Uterus (tissue), 2 donors: ENCODE results near the gene GRAMD1C.

Source experiments
- POLR2A ChIP-seq, 2 donors: fragments of 450-650 bp; IDR thresholded peaks; one replicate each; pipeline ENCODE4 v1.6.1; 2016; ENCODE audit warnings: antibody characterized with exemption in 2 of 2, mild to moderate bottlenecking in 1 of 2, moderate library complexity in 1 of 2
- TF ChIP-seq, protein P1 (sequence below), 4 experiments: fragments of 200-600 bp in 2 of 4; fragments of 450-650 bp in 2 of 4; sonication (generic) in 2 of 4; IDR thresholded peaks; one replicate each; pipeline ENCODE4 v1.5.1; 2016 to 2019; ENCODE audit warnings: antibody characterized with exemption in 4 of 4, mild to moderate bottlenecking in 2 of 4, moderate library complexity in 1 of 4

GRCh38 chr3:113963879-113964278 is 125.3 kb downstream of the GRAMD1C start:
- TF ChIP-seq, protein P1, sequence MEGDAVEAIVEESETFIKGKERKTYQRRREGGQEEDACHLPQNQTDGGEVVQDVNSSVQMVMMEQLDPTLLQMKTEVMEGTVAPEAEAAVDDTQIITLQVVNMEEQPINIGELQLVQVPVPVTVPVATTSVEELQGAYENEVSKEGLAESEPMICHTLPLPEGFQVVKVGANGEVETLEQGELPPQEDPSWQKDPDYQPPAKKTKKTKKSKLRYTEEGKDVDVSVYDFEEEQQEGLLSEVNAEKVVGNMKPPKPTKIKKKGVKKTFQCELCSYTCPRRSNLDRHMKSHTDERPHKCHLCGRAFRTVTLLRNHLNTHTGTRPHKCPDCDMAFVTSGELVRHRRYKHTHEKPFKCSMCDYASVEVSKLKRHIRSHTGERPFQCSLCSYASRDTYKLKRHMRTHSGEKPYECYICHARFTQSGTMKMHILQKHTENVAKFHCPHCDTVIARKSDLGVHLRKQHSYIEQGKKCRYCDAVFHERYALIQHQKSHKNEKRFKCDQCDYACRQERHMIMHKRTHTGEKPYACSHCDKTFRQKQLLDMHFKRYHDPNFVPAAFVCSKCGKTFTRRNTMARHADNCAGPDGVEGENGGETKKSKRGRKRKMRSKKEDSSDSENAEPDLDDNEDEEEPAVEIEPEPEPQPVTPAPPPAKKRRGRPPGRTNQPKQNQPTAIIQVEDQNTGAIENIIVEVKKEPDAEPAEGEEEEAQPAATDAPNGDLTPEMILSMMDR (IDR thresholded peaks at IDR 0.05) = no peak
- TF ChIP-seq POLR2A (IDR thresholded peaks at IDR 0.05) = no peak
